ENCODE data around the gene ZSCAN5A. TPM values are rescaled to one million over a fixed set of nuclear protein-coding genes. Genes with fewer than 3 reads are reported as not detected.

ZSCAN5A gene
- total and polyA plus RNA-seq, 2 donors (not counting 1 experiment from before 2014, with no cell fraction given): 5.2 to 24.8 TPM

GRCh38 chr19:56253737-56254136 is 60.9 kb downstream of the ZSCAN5A start:
- Histone ChIP-seq H3K36me3 (replicated peaks in 1 of 2; ENCODE audit: control extremely low read depth in 1 of 2, control insufficient read depth in 1 of 2, extremely low read depth in 1 of 2, insufficient read depth in 2 of 2, low read length in 1 of 2) (no peaks in the 10 kb centered on the region), H3K27ac (ENCODE audit: low read length in 2 of 2) (no peak overlapping the region), H3K4me2 (replicated peaks; ENCODE audit: low read depth, low read length, poor library complexity, severe bottlenecking) (no peak overlapping the region), H3K27me3 (replicated peaks in 1 of 4; ENCODE audit: control extremely low read depth in 1 of 4, control insufficient read depth in 3 of 4, insufficient read depth in 4 of 4, low read length in 3 of 4) (no peaks in the 10 kb centered on the region), H3K79me2 (ENCODE audit: control insufficient read depth, insufficient read depth, low read length) (no peaks in the 10 kb centered on the region), H3K9me3 (ENCODE audit: control extremely low read depth in 1 of 3, control insufficient read depth in 2 of 3, insufficient read depth in 1 of 3, low read length in 2 of 3) (peaks cover 0 to 6% (median 0%) of the 10 kb centered on the region in 3 donors), H3K9ac (ENCODE audit: low read length) (no peak overlapping the region), H4K20me1 (ENCODE audit: control insufficient read depth, insufficient read depth, low read length, poor library complexity, severe bottlenecking) (no peaks in the 10 kb centered on the region), H2AFZ (ENCODE audit: insufficient read depth, low read depth, low read length, poor library complexity, severe bottlenecking) (no peak overlapping the region), H3K4me1 (ENCODE audit: control insufficient read depth in 2 of 2, insufficient read depth in 2 of 2, low read length in 2 of 2) (peaks cover 0 to 2% of the 10 kb centered on the region in 2 donors), H3K4me3 (ENCODE audit: control extremely low read depth in 1 of 5, extremely low read depth in 1 of 5, insufficient read depth in 1 of 5, low read depth in 2 of 5, low read length in 4 of 5) (no peak overlapping the region)
- CTCF ChIA-PET: interaction anchor here (0.7 to 7.1 kb wide), 31 partner anchors 10 to 1403 kb away, joined by 3 to 163 read pairs (median 7); no protein-coding TSS in a partner anchor
- Mint-ChIP-seq H3K9me3 (ENCODE audit: insufficient read depth) (no peaks in the 10 kb centered on the region), H3K27me3 (no peaks in the 10 kb centered on the region), H3K27ac (no peak overlapping the region), H3K4me3 (no peak overlapping the region), H3K4me1 (no peaks in the 10 kb centered on the region)
- TF ChIP-seq CTCF (IDR thresholded peaks at IDR 0.05) (peak; percentile 36), EZH2 (IDR thresholded peaks at IDR 0.05; ENCODE audit: borderline replicate concordance, insufficient read depth, low read depth, low read length, poor library complexity, severe bottlenecking) (no peak)
- no CpG with 5 or more reads among the region's 5 CpGs for WGBS (ENCODE audit: insufficient coverage)
- intact Hi-C loops (cut with micrococcal nuclease): loop anchor here (1.0 kb wide), 2 partner anchors 80 to 177 kb away; no protein-coding TSS in a partner anchor
- ATAC-seq (ENCODE audit: low read depth) (no peak), DNase-seq (peak; percentile 62)
- POLR2A ChIA-PET: no interaction called here

- no peaks in the 10 kb centered on the region for H4K20me1 ChIP-seq (ENCODE audit: control insufficient read depth, insufficient read depth, low read length, poor library complexity, severe bottlenecking)
- Mint-ChIP-seq H3K9me3 (ENCODE audit: insufficient read depth) (no peaks in the 10 kb centered on the region), H3K27me3 (no peaks in the 10 kb centered on the region), H3K4me3 (no peak overlapping the region), H3K4me1 (no peaks in the 10 kb centered on the region), H3K27ac (peak overlapping the region; percentile 63)
- no peaks in the 10 kb centered on the region for H3K79me2 ChIP-seq (ENCODE audit: control insufficient read depth, insufficient read depth, low read length)
- peak overlapping the region; percentile 65 for H2AFZ ChIP-seq (ENCODE audit: insufficient read depth, low read depth, low read length, poor library complexity, severe bottlenecking)
- H3K27me3 ChIP-seq (replicated peaks in 1 of 4; ENCODE audit: control extremely low read depth in 1 of 4, control insufficient read depth in 3 of 4, insufficient read depth in 4 of 4, low read length in 3 of 4): no peaks in the 10 kb centered on the region
- TF ChIP-seq CTCF (IDR thresholded peaks at IDR 0.05): peak; percentile 73
- no peak for TF ChIP-seq EZH2 (IDR thresholded peaks at IDR 0.05; ENCODE audit: borderline replicate concordance, insufficient read depth, low read depth, low read length, poor library complexity, severe bottlenecking)
- H3K27ac ChIP-seq (ENCODE audit: low read length in 2 of 2): no peak overlapping the region
- peak; percentile 76 for DNase-seq
- intact Hi-C loops (cut with micrococcal nuclease): loop anchor here (1.0 kb wide), 2 partner anchors 80 to 177 kb away; no protein-coding TSS in a partner anchor
- ChIA-PET POLR2A (no interaction called here), CTCF (interaction anchor here (0.7 to 7.1 kb wide), 36 partner anchors 8 to 543 kb away, joined by 3 to 163 read pairs (median 6); no protein-coding TSS in a partner anchor)
- peak overlapping the region; percentile 6 for H3K4me2 ChIP-seq (replicated peaks; ENCODE audit: low read depth, low read length, poor library complexity, severe bottlenecking)
- H3K9ac ChIP-seq (ENCODE audit: low read length): no peak overlapping the region
- peak; percentile 76 for ATAC-seq (ENCODE audit: low read depth)
- peaks cover 0 to 6% (median 0%) of the 10 kb centered on the region in 3 donors for H3K9me3 ChIP-seq (ENCODE audit: control extremely low read depth in 1 of 3, control insufficient read depth in 2 of 3, insufficient read depth in 1 of 3, low read length in 2 of 3)
- peaks cover 0 to 2% of the 10 kb centered on the region in 2 donors for H3K4me1 ChIP-seq (ENCODE audit: control insufficient read depth in 2 of 2, insufficient read depth in 2 of 2, low read length in 2 of 2)
- 47% methylated on average over 10 of the region's 10 CpGs for WGBS (ENCODE audit: insufficient coverage)
- no peaks in the 10 kb centered on the region for H3K36me3 ChIP-seq (replicated peaks in 1 of 2; ENCODE audit: control extremely low read depth in 1 of 2, control insufficient read depth in 1 of 2, extremely low read depth in 1 of 2, insufficient read depth in 2 of 2, low read length in 1 of 2)
- no peak overlapping the region for H3K4me3 ChIP-seq (ENCODE audit: control extremely low read depth in 1 of 5, extremely low read depth in 1 of 5, insufficient read depth in 1 of 5, low read depth in 2 of 5, low read length in 4 of 5)
Observed at GRCh38 chr19:56252699-56253422, 61.8 kb downstream of the ZSCAN5A start.

All from B cell (primary cell).